Uterus (tissue), 2 donors: Measurements from ENCODE around the gene FAM90A26.
"Not testable (repeated sequence)": the region's sequence is repeated elsewhere in the genome, so short reads cannot be mapped to it uniquely, and the experiment has no call there.

ENCODE experiments used
- POLR2A ChIP-seq, 2 donors: fragments of 450-650 bp; IDR thresholded peaks; one replicate each; pipeline ENCODE4 v1.6.1; 2016; ENCODE audit warnings: antibody characterized with exemption in 2 of 2, mild to moderate bottlenecking in 1 of 2, moderate library complexity in 1 of 2
- TF ChIP-seq, protein P1 (sequence below), 4 experiments: fragments of 200-600 bp in 2 of 4; fragments of 450-650 bp in 2 of 4; sonication (generic) in 2 of 4; IDR thresholded peaks; one replicate each; pipeline ENCODE4 v1.5.1; 2016 to 2019; ENCODE audit warnings: antibody characterized with exemption in 4 of 4, mild to moderate bottlenecking in 2 of 4, moderate library complexity in 1 of 4

DNA sequence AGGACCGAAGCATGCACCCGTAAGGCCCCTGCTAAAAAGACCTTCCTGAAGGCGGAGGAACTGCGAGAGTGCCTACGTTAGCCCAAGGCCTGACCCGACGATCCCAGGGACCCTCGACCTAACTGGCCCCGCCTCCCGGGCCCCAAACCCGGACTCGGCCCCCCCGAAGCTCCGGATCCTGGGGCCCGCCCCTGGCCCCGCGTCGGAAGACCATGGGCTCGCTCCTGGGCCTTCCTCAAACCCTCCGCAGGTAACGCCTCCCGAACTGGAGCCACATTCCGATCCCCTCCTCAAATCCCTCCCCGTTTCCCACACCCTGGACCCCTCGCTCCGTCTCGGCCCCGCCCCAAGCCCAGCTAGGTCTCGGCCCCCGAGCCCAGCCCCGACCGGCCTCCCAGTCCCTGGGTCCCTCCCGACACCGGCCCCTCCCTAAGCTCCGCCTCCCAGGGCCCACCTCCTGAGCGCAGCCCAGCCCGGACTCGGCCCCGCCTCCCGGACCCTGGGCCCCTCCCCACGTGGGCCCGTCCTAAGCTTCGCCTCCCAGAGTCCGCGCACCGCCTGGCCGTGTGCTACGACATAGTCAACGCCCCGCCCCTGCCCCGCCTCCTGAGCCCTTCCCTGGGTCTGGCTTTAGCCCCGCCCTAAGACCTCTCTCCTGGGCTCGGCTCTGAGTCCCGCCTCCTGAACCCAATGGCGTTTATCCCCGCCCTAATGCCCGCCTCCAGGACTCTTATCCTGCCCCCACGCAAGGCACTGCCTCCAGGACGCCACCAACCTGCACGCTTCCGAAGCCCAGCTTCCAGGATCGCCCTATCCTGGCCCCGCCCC, 17.8 kb upstream of the FAM90A26 start:
- TF ChIP-seq, protein P1, sequence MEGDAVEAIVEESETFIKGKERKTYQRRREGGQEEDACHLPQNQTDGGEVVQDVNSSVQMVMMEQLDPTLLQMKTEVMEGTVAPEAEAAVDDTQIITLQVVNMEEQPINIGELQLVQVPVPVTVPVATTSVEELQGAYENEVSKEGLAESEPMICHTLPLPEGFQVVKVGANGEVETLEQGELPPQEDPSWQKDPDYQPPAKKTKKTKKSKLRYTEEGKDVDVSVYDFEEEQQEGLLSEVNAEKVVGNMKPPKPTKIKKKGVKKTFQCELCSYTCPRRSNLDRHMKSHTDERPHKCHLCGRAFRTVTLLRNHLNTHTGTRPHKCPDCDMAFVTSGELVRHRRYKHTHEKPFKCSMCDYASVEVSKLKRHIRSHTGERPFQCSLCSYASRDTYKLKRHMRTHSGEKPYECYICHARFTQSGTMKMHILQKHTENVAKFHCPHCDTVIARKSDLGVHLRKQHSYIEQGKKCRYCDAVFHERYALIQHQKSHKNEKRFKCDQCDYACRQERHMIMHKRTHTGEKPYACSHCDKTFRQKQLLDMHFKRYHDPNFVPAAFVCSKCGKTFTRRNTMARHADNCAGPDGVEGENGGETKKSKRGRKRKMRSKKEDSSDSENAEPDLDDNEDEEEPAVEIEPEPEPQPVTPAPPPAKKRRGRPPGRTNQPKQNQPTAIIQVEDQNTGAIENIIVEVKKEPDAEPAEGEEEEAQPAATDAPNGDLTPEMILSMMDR (IDR thresholded peaks at IDR 0.05) = not testable (repeated sequence)
- TF ChIP-seq POLR2A (IDR thresholded peaks at IDR 0.05) = peak; percentile 58 to 75
